K562 (cell line): ENCODE results near the gene HMGB1. TPM values are rescaled to one million over a fixed set of nuclear protein-coding genes. Genes with fewer than 3 reads are reported as not detected.

Experiments used
- BCL6 ChIP-seq: fragments of 250-450 bp; sonication (Bioruptor Pico); IDR thresholded peaks from 2 replicates; pipeline ENCODE4 v1.4.0; 2020
- FOXJ3 ChIP-seq: sonication (generic); formaldehyde crosslinking; IDR thresholded peaks from 2 replicates; pipeline ENCODE4 v1.4.0; 2020; ENCODE audit warnings: mild to moderate bottlenecking, missing genetic modification reagents
- KDM1A ChIP-seq, 2 experiments: fragments of 450-650 bp; IDR thresholded peaks; 2 replicates each; pipeline ENCODE4 v1.6.1; 2016; ENCODE audit warnings: mild to moderate bottlenecking in 2 of 2
- MTF1 ChIP-seq: fragments of 250-450 bp; sonication (Bioruptor Pico); IDR thresholded peaks from 2 replicates; pipeline ENCODE4 v1.9.0; 2021; ENCODE audit warnings: moderate library complexity, mild to moderate bottlenecking, inconsistent platforms, borderline replicate concordance
- NCOA2 ChIP-seq, 2 experiments: fragments of 450-650 bp; IDR thresholded peaks; 2 replicates each; pipeline ENCODE4 v1.6.1; 2018; ENCODE audit warnings: mild to moderate bottlenecking in 2 of 2, moderate library complexity in 1 of 2; ENCODE audit not compliant: partially characterized antibody in 2 of 2
- PTBP1 ChIP-seq: fragments of 200-400 bp; formaldehyde crosslinking; IDR thresholded peaks from 2 replicates; pipeline ENCODE4 v1.6.1; 2017; ENCODE audit warnings: low read depth, low read length
- RBM22 ChIP-seq: fragments of 200-400 bp; formaldehyde crosslinking; IDR thresholded peaks from 2 replicates; pipeline ENCODE4 v1.6.1; 2018; ENCODE audit warnings: low read length, low read depth; ENCODE audit not compliant: poor library complexity, severe bottlenecking
- ZNF140 ChIP-seq: fragments of 250-450 bp; sonication (Bioruptor Pico); IDR thresholded peaks from 2 replicates; pipeline ENCODE4 v1.8.0; 2021; ENCODE audit warnings: moderate library complexity, mild to moderate bottlenecking, inconsistent platforms
- polyA plus RNA-seq, 8 experiments: library from polyadenylated mRNA; depleted of rRNA in 4 of 8; stranded (reverse) in 5 of 8; unstranded in 3 of 8; fragments of >200 nt; fragmentation: Nextera tagmentation in 2 of 8; fragmentation: Illumina TruSeq in 1 of 8; extraction: Ambion mirVana in 2 of 8; extraction: Trizol in 1 of 8; gene quantifications; 2 replicates each; pipeline versions ENCODE4 v1.2.1 to v1.2.3, GENCODE V29; 2011 to 2014; ENCODE audit warnings: inconsistent platforms in 1 of 8, missing spikeins in 1 of 8
- total RNA-seq, 7 experiments: library from RNA; depleted of rRNA in 6 of 7; stranded (reverse); fragments of >200 nt in 6 of 7; fragmentation: Illumina TruSeq in 2 of 7; extraction: Trizol in 2 of 7; gene quantifications; 2 replicates each; pipeline versions ENCODE4 v1.2.1 to v1.2.3, GENCODE V29; 2011 to 2021; ENCODE audit warnings: low replicate concordance in 1 of 7
- TF ChIP-seq, protein P1 (sequence below), 2 experiments: fragments of 450-650 bp; IDR thresholded peaks; 2 replicates each; pipeline ENCODE4 v1.6.1; 2016; ENCODE audit warnings: mild to moderate bottlenecking in 2 of 2, borderline replicate concordance in 1 of 2, low read depth in 1 of 2, moderate library complexity in 1 of 2
- TF ChIP-seq, protein P2 (sequence below): IDR thresholded peaks from 2 replicates; pipeline ENCODE4 v1.6.1; 2012; ENCODE audit warnings: low read depth, low read length, improper control_type of control experiment, borderline replicate concordance
- TF ChIP-seq, protein P3 (sequence below), 2 experiments: fragments of 150-350 bp in 1 of 2; IDR thresholded peaks; 2 replicates each; pipeline ENCODE4 v1.6.1; 2012 to 2016; ENCODE audit warnings: low read depth in 2 of 2, low read length in 2 of 2, mild to moderate bottlenecking in 1 of 2, moderate library complexity in 1 of 2
- TF ChIP-seq, protein P4 (sequence below): fragments of 450-650 bp; IDR thresholded peaks from 2 replicates; pipeline ENCODE4 v1.6.1; 2016; ENCODE audit warnings: low read depth, mild to moderate bottlenecking, moderate library complexity

The HMGB1 gene
- total and polyA plus RNA-seq, 9 of the 15 experiments (the other 6 are each of a cell fraction or from before 2014, with no cell fraction given): 442 to 1,896 (median 933) TPM

DNA sequence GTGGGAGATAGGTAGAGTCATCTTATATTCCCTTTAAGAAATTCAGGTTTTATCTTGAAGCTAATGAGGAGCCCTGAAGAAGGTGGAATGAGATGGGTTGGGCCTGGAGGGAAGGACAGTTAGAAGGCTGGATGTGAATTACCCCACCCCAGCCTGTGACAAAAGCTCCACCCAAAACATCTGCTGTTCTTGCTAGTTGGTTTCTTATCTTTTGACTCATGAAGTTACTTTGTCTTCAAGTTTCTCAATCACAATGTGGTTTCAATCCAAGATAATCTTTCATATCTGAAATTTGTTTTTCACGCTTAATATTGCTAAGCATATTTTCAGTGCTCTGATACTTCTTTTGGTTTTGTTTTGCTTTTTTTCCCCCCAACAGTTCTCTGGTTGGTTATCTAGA, 38.3 kb upstream of the HMGB1 start (continued):
- no peak for TF ChIP-seq NCOA2 (IDR thresholded peaks at IDR 0.05; ENCODE audit: partially characterized antibody in 2 of 2)
- TF ChIP-seq BCL6: no peak
- no peak for TF ChIP-seq PTBP1
- TF ChIP-seq, protein P1, sequence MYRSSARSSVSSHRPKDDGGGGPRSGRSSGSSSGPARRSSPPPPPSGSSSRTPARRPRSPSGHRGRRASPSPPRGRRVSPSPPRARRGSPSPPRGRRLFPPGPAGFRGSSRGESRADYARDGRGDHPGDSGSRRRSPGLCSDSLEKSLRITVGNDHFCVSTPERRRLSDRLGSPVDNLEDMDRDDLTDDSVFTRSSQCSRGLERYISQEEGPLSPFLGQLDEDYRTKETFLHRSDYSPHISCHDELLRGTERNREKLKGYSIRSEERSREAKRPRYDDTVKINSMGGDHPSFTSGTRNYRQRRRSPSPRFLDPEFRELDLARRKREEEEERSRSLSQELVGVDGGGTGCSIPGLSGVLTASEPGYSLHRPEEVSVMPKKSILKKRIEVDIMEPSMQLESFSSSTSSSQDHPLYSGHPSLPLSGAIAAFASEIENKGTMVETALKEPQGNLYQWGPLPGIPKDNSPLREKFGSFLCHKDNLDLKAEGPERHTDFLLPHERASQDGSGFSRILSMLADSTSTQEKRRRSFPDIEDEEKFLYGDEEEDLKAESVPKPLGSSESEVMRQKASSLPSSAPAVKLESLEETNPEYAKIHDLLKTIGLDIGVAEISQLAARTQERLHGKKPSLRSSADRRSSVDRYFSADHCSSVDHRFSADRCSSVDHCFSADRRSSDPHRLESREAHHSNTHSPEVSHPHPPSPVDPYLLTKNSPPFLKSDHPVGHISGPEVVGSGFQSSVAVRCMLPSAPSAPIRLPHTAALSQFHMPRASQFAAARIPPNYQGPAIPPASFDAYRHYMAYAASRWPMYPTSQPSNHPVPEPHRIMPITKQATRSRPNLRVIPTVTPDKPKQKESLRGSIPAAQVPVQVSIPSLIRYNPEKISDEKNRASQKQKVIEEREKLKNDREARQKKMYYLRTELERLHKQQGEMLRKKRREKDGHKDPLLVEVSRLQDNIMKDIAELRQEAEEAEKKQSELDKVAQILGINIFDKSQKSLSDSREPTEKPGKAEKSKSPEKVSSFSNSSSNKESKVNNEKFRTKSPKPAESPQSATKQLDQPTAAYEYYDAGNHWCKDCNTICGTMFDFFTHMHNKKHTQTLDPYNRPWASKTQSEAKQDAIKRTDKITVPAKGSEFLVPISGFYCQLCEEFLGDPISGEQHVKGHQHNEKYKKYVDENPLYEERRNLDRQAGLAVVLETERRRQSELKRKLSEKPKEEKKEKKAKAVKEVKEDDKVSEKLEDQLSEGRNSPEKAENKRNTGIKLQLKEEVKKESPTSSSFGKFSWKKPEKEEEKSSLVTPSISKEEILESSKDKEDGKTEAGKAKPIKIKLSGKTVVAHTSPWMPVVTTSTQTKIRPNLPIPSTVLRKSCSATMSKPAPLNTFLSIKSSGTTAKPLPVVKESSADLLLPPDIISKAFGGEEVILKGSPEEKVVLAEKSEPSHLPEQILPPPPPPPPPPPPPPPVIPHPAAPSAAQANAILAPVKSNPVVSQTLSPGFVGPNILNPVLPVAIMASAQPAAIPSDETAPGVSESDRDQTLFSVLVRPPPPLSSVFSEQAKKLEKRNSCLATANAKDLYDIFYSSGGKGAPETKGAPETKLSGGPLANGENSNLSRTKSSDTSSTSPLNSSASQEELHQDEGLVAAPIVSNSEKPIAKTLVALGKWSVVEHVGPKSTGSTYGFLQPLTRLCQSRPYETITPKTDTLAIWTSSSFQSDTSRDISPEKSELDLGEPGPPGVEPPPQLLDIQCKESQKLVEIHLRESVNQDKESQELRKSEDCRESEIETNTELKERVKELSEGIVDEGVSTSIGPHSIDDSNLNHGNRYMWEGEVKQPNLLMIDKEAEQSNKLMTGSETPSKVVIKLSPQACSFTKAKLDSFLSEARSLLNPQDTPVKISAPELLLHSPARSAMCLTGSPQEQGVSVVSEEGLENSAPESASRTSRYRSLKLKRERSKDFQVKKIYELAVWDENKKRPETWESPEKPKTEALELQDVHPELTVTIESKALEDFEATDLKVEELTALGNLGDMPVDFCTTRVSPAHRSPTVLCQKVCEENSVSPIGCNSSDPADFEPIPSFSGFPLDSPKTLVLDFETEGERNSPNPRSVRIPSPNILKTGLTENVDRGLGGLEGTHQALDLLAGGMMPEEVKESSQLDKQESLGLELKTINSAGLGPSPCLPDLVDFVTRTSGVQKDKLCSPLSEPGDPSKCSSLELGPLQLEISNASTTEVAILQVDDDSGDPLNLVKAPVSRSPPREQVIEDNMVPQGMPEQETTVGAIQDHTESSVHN (IDR thresholded peaks at IDR 0.05; ENCODE audit: borderline replicate concordance in 1 of 2, low read depth in 1 of 2): no peak
- TF ChIP-seq, protein P2, sequence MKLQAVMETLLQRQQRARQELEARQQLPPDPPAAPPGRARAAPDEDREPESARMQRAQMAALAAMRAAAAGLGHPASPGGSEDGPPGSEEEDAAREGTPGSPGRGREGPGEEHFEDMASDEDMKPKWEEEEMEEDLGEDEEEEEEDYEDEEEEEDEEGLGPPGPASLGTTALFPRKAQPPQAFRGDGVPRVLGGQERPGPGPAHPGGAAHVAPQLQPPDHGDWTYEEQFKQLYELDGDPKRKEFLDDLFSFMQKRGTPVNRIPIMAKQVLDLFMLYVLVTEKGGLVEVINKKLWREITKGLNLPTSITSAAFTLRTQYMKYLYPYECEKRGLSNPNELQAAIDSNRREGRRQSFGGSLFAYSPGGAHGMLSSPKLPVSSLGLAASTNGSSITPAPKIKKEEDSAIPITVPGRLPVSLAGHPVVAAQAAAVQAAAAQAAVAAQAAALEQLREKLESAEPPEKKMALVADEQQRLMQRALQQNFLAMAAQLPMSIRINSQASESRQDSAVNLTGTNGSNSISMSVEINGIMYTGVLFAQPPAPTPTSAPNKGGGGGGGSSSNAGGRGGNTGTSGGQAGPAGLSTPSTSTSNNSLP: no peak
- TF ChIP-seq MTF1 (CRISPR knock-in tag): no peak
- TF ChIP-seq, protein P3, sequence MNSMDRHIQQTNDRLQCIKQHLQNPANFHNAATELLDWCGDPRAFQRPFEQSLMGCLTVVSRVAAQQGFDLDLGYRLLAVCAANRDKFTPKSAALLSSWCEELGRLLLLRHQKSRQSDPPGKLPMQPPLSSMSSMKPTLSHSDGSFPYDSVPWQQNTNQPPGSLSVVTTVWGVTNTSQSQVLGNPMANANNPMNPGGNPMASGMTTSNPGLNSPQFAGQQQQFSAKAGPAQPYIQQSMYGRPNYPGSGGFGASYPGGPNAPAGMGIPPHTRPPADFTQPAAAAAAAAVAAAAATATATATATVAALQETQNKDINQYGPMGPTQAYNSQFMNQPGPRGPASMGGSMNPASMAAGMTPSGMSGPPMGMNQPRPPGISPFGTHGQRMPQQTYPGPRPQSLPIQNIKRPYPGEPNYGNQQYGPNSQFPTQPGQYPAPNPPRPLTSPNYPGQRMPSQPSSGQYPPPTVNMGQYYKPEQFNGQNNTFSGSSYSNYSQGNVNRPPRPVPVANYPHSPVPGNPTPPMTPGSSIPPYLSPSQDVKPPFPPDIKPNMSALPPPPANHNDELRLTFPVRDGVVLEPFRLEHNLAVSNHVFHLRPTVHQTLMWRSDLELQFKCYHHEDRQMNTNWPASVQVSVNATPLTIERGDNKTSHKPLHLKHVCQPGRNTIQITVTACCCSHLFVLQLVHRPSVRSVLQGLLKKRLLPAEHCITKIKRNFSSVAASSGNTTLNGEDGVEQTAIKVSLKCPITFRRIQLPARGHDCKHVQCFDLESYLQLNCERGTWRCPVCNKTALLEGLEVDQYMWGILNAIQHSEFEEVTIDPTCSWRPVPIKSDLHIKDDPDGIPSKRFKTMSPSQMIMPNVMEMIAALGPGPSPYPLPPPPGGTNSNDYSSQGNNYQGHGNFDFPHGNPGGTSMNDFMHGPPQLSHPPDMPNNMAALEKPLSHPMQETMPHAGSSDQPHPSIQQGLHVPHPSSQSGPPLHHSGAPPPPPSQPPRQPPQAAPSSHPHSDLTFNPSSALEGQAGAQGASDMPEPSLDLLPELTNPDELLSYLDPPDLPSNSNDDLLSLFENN (IDR thresholded peaks at IDR 0.05; ENCODE audit: low read depth in 2 of 2, low read length in 2 of 2): no peak
- TF ChIP-seq FOXJ3: no peak
- TF ChIP-seq, protein P4, sequence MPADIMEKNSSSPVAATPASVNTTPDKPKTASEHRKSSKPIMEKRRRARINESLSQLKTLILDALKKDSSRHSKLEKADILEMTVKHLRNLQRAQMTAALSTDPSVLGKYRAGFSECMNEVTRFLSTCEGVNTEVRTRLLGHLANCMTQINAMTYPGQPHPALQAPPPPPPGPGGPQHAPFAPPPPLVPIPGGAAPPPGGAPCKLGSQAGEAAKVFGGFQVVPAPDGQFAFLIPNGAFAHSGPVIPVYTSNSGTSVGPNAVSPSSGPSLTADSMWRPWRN: 0 out of 2 replicates have a peak, but pooled peaks have one; percentile 14
- TF ChIP-seq KDM1A (IDR thresholded peaks at IDR 0.05): peak in 1 of 2 experiments; percentile 66; a peak in 1 of 4 replicates
- TF ChIP-seq RBM22: no peak
- TF ChIP-seq ZNF140 (CRISPR knock-in tag): no peak
